ENCODE measurements around the gene RARB. TPM values are rescaled to one million over a fixed set of nuclear protein-coding genes. Genes with fewer than 3 reads are reported as not detected.

RARB gene
- total and polyA plus RNA-seq, 2 donors from 2014 or later: 8.3 to 14.7 TPM

DNA sequence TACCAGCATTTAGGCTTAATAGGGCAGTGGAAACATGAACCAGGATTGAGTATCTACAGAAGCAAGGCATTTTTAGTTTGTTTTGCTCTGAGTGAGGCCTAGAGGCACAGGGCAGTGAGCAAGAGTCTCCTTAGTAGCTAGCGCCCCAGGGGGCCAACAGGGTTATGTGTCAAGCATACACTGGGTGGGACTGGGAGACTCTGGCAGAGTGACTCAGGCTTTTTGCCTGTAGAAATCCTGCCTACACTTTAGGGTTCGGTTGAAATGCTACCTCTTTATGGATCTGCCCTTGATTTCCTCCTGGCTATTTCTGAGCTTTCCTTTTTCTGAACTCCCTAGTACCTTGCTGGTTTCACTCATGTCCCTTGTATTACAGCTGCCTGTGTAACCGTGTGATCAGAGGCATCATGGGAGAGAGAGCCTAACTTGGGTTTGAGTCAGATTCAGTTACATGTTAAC lies 164.5 kb downstream of the RARB start:
- DNase-seq (peak in 4 of 5 donors; percentile 22 to 87 (median 40)), FAIRE-seq (no peak)
- Histone ChIP-seq H3K36me3 (ENCODE audit: control insufficient read depth in 2 of 3, insufficient read depth in 3 of 3, low read length in 3 of 3) (peaks cover 0 to 14% (median 6%) of the 10 kb centered on the region in 3 donors), H3K27ac (ENCODE audit: low read depth in 2 of 2, low read length in 2 of 2) (peak overlapping the region; percentile 45 to 74), H3K4me3 (ENCODE audit: low read length in 3 of 3) (no peak overlapping the region), H3K27me3 (ENCODE audit: control insufficient read depth, insufficient read depth, low read length) (no peaks in the 10 kb centered on the region), H3K9ac (ENCODE audit: low read length in 3 of 3) (peak overlapping the region in 1 of 3 donors; percentile 46), H3K4me1 (ENCODE audit: control insufficient read depth in 2 of 3, insufficient read depth in 2 of 3, low read depth in 1 of 3, low read length in 3 of 3) (peaks cover 7 to 20% (median 17%) of the 10 kb centered on the region in 3 donors), H3K9me3 (ENCODE audit: control insufficient read depth in 2 of 3, insufficient read depth in 1 of 3, low read length in 3 of 3) (no peaks in the 10 kb centered on the region)
- TF ChIP-seq, protein P1, sequence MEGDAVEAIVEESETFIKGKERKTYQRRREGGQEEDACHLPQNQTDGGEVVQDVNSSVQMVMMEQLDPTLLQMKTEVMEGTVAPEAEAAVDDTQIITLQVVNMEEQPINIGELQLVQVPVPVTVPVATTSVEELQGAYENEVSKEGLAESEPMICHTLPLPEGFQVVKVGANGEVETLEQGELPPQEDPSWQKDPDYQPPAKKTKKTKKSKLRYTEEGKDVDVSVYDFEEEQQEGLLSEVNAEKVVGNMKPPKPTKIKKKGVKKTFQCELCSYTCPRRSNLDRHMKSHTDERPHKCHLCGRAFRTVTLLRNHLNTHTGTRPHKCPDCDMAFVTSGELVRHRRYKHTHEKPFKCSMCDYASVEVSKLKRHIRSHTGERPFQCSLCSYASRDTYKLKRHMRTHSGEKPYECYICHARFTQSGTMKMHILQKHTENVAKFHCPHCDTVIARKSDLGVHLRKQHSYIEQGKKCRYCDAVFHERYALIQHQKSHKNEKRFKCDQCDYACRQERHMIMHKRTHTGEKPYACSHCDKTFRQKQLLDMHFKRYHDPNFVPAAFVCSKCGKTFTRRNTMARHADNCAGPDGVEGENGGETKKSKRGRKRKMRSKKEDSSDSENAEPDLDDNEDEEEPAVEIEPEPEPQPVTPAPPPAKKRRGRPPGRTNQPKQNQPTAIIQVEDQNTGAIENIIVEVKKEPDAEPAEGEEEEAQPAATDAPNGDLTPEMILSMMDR (IDR thresholded peaks at IDR 0.05; ENCODE audit: borderline replicate concordance, extremely low read depth, insufficient read depth): no peak
- intact Hi-C loops (cut with DNase I): loop anchor here (10.0 kb wide), 1 partner anchor 818 kb away; no protein-coding TSS in a partner anchor

DNA sequence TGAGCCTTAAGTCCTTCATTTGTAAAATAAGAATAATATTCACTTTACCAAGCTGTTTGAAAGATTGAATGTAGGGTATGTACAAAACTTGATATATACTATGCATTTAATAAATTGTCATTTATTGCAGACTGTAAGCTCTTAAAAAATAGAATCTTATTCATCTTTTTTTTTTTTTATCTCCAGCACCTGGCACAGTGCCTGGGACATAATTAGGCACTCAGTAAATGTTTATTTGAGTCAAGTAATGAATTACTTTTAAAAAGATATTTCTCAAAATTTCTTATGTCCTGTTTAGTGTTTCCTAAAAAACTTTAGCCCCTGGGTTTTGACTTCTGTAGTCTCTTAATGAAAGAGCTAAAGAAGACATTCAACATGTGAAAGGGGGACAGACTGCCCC lies 164.9 kb downstream of the RARB start:
- DNase-seq: peak in 2 of 5 donors; percentile 10 to 42
- H3K36me3 ChIP-seq (ENCODE audit: control insufficient read depth in 2 of 3, insufficient read depth in 3 of 3, low read length in 3 of 3): peaks cover 0 to 14% (median 6%) of the 10 kb centered on the region in 3 donors
- no peaks in the 10 kb centered on the region for H3K27me3 ChIP-seq (ENCODE audit: control insufficient read depth, insufficient read depth, low read length)
- no peak for FAIRE-seq
- TF ChIP-seq, protein P1 (IDR thresholded peaks at IDR 0.05; ENCODE audit: borderline replicate concordance, extremely low read depth, insufficient read depth): no peak
- H3K27ac ChIP-seq (ENCODE audit: low read depth in 2 of 2, low read length in 2 of 2): peak overlapping the region; percentile 45 to 74
- intact Hi-C loops (cut with DNase I): loop anchor here (10.0 kb wide), 1 partner anchor 818 kb away; no protein-coding TSS in a partner anchor
- no peaks in the 10 kb centered on the region for H3K9me3 ChIP-seq (ENCODE audit: control insufficient read depth in 2 of 3, insufficient read depth in 1 of 3, low read length in 3 of 3)
- H3K4me1 ChIP-seq (ENCODE audit: control insufficient read depth in 2 of 3, insufficient read depth in 2 of 3, low read depth in 1 of 3, low read length in 3 of 3): peaks cover 7 to 20% (median 17%) of the 10 kb centered on the region in 3 donors
- H3K4me3 ChIP-seq (ENCODE audit: low read length in 3 of 3): no peak overlapping the region
- H3K9ac ChIP-seq (ENCODE audit: low read length in 3 of 3): peak overlapping the region in 1 of 3 donors; percentile 46

- TF ChIP-seq, protein P1 (IDR thresholded peaks at IDR 0.05; ENCODE audit: borderline replicate concordance, extremely low read depth, insufficient read depth): peak; percentile 71
- Histone ChIP-seq H3K27me3 (ENCODE audit: control insufficient read depth, insufficient read depth, low read length) (no peaks in the 10 kb centered on the region), H3K4me3 (ENCODE audit: low read length in 3 of 3) (no peak overlapping the region), H3K9ac (ENCODE audit: low read length in 3 of 3) (no peak overlapping the region), H3K9me3 (ENCODE audit: control insufficient read depth in 2 of 3, insufficient read depth in 1 of 3, low read length in 3 of 3) (no peaks in the 10 kb centered on the region), H3K36me3 (ENCODE audit: control insufficient read depth in 2 of 3, insufficient read depth in 3 of 3, low read length in 3 of 3) (peaks cover 2 to 9% (median 6%) of the 10 kb centered on the region in 3 donors), H3K4me1 (ENCODE audit: control insufficient read depth in 2 of 3, insufficient read depth in 2 of 3, low read depth in 1 of 3, low read length in 3 of 3) (peaks cover 7 to 20% (median 17%) of the 10 kb centered on the region in 3 donors), H3K27ac (ENCODE audit: low read depth in 2 of 2, low read length in 2 of 2) (no peak overlapping the region)
- DNase-seq (peak in 4 of 5 donors; percentile 32 to 91 (median 74)), FAIRE-seq (peak; percentile 97)
- intact Hi-C loops (cut with DNase I): loop anchor here (10.0 kb wide), 1 partner anchor 819 kb away; no protein-coding TSS in a partner anchor
These were observed 166.0 kb downstream of the RARB start for GRCh38 chr3:25594007-25594502.
